ENCODE results near the gene ADSS1.

Gene ADSS1

GRCh38 chr14:104687601-104688504 lies 36.2 kb upstream of the ADSS1 start:
- DNase-seq (ENCODE audit: low spot score): no peak

GRCh38 chr14:104688505-104689108 lies 35.4 kb upstream of the ADSS1 start:
- no peak for DNase-seq (ENCODE audit: low spot score)

DNA sequence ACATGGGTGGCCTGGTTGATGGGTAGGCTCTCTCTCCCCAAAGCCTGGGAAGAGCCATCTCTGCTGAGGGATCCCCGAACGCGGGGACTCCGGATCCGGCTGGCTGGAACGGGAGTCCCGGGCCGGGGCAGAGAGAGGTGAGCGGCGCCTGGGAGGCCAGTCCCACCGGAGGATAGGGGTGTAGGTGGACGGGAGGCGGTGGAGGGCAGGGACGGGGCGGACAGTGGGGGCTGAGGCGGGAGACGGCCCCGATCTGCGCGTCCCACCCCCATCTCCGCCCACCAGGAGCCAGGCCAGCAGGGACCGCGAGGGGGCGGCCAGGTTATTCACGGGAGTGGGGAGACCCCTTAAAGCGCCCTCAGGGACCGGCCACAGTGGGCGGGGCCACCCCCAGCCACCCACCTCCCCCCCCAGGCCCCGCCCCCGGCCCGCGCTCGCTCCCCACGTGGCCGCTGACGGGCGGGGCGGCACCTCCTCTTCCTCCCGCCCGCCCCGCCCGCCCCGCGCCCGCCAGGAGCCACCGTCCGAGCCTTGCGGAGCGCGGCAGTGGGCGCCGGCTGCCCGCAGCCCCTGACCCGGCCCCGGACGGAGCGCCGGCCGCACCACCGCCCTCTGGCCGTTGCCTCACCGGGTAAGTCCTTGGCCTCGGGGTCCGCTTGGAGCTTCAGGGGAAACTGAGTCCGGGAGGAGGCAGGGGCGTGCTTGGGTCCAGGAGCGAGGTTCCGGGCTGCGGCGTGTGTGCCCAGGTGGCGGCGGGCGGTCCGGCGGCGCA lies 34.7 kb upstream of the ADSS1 start, which contains the start of gene INF2:
TSS of gene INF2 (plus strand) at position 510 of the 772 bp plus-strand sequence. CDS start 11,748 bp downstream, outside the sequence.
- peak; percentile 44 for DNase-seq (ENCODE audit: low spot score)

DNA sequence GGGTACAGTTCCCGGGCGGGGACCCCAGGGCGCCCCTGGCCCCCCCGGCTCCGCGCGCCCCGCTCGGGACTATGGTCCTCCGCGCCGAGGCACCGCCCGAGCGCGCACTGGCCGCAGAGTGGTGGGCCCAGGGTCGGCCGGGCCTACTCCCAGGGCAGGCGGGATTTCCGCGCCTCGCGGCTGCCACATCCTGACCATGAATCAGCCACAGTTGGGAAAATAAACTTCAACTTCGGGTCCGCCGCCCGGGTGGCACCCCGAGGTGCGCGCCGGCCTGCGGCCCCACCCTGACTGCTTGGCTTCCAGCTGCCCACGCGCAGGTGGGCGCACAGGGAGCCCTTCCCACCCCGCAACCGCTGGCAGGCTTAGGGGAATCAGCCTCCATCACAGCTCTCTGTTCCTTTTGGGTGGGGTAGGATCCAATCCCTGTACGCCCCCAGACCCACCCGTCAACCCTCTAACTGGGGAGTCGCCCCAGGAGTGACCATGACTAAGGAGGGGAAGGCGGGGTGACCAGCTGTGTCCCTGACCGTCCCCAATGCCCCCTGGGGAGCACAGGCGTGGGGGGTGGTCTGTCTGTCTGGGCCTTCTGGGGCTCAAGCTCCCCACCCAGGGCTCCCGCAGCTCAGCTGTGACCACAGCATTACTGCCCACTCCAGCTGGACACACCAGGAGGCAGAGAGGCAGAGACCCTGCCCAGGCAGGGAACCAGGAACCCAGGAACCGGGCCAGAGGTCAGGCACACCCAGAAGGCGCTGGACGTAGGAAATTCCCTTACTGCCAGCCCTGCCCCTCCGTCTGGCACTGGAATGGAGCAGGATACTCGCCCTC lies 33.9 kb upstream of the ADSS1 start:
- no peak for DNase-seq (ENCODE audit: low spot score)

DNA sequence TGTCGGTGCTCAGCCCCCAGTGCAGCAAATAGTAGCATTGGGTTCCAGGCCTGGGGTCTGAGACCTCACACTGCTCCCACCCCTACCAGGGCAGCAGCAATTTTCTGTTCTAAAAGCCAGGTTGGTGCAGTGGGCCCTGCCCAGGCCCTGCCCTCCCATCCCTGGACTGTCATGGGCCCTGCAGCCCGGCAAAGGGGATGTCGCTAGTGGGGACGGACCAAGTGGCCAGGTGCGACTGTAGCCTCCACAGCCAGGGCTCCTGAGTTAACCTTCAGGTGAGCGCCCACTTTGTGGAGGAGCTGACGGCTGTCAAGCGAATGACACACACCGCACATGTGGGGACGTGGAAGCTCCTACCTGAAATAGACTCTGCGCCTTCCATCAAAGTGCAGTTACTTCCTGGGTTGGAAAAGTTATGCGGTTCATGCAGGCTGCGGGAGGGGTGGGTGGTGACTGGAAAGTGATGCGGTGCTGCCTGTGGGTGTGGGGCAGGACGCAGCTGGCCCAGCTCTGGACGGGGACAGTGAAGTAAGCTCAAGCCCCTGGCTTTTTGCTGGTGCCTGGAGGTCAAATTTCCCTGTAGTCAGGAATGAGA lies 33.1 kb upstream of the ADSS1 start:
- DNase-seq (ENCODE audit: low spot score): no peak

- no peak for DNase-seq (ENCODE audit: low spot score)
Observed at GRCh38 chr14:104691546-104692260, 32.3 kb upstream of the ADSS1 start.

DNA sequence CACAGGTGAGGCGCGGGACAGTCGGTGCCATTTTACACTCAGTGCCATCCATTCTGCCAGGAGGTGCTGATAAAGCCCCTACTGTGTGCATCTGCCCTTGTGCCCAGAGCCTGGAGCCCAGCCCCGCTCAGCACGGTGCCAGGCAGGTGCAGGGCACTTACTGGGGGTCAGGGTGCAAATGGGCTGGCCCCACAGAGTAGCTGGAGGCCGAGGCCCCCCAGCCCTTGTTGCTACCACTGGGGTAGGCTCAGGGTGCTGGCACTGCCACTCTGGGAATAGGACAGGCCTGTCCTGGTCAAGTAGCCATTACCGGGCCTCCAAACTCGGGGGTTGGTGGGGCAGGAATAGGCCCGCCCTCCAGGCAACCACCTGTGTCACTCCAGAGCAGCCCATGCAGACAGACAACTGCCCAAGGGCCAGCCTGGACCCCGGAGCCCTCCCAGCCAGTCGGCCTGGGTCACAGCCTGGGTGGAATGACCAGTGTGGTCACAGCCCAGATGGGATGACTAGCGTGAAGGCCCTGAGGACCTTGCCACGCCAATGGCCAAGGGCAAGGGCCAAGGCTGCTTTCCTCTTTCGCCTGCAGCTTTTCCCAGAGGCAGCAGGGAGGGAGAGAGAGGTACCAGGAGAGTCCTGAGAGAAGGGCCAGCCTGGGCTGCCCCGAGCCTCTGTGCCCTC lies 31.6 kb upstream of the ADSS1 start:
- DNase-seq (ENCODE audit: low spot score): no peak

DNA sequence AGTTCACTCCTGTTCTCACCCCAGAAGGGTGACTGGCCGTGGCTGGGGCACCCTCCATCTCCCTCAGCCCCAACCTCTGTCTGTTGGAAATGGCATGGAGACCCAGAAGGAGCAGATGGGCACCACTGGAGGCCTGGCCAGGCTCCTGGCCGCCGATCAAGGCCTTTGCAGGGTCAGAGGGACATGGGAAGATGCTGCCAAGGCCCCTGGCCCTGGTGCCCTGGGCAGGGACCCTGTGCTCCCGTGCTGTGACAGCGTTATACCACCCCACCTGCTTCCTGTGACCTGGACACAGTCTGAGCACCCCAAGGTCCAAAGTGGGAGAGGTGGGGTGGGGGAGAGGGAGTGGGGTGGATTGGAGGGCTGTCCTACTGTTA lies 31.1 kb upstream of the ADSS1 start:
- no peak for DNase-seq (ENCODE audit: low spot score)

GRCh38 chr14:104693482-104694431 lies 30.3 kb upstream of the ADSS1 start:
- no peak for DNase-seq (ENCODE audit: low spot score)

- DNase-seq (ENCODE audit: low spot score): no peak
Observed at GRCh38 chr14:104694475-104694950, 29.5 kb upstream of the ADSS1 start.

DNA sequence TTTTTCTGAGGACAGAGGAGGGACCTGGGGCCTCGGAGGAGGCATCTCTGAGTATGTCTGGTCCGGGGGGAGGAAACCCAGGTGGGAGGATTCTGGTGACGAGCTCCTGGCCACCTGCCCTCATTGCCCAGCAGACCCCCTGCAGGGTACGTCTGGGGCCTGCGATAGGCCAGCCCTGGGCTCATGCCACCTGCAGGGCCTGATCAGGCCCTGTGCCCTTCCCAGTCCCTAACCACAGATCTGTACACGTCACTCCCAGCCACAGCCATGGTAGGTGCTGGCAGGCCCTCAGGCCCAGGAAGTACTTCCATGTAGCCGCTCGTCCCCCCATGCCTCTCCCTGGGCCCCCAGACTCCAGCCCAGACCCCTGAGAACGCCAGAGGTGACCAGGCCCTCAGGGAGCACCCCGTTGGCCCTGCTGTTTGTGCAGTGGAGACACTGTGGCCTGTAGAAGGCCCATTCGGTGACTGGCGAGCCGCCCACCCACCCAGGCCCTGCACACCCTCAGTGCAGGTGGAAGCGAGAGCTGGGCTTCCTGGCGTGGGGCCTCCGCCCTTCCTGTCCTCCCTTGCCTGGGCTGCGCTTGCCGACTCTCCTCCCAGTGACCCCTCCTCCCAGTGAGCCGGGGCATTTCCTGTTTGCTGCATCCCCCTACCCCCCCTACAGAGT lies 28.9 kb upstream of the ADSS1 start:
- DNase-seq (ENCODE audit: low spot score): peak; percentile 47

- DNase-seq (ENCODE audit: low spot score): no peak
Observed at GRCh38 chr14:104695660-104696000, 28.4 kb upstream of the ADSS1 start.

DNA sequence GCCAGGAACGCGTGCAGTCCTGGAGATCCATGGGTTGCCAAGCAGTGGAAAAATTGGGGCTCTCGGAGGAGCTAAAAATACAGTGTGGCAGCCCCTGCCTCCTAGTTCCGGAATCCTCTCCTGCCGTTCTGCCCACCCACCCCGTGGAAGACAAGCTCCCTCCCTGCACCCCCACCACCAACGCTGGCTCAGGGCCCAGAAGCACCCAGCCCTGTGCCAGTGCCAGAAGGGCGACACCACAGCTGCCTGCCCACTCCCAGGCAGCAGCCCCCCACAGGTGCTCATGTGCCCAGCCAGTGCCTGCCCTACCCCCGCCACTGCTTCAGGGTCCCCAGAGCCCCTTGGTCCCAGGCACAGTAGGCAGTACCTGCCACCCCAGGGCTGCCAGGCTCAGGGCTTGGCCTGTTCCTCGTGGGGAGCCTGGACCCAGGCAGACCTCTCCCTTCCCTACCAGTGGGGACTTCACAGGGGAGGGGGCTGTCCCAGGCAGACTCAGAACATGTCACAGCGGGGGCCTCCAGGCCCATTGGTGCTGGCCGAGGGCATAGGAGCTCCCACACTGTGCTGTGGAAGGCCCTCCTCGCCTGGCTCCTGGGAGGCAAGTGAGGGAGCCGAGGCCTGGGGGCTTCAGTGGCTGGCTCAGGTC lies 27.2 kb upstream of the ADSS1 start:
- DNase-seq (ENCODE audit: low spot score): no peak

DNA sequence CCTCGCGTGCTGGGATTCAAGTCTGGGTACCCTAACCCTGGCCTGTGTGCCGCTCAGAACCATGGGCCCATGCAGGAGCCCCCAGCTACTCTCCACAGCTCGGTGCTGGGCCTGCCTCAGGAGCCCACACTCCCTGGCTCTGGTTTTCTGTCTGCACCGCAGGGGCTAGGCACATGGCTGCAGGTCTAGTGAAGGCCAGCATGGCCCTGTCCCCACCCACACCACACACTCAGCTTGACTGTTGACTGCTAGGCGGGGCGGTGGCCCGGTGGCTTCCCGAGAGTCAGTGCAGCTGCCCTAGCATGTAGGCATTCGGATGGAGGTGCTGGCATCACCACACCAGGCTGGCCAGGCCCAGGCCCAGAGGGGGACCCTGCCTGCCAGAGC lies 26.7 kb upstream of the ADSS1 start:
- no peak for DNase-seq (ENCODE audit: low spot score)

DNA sequence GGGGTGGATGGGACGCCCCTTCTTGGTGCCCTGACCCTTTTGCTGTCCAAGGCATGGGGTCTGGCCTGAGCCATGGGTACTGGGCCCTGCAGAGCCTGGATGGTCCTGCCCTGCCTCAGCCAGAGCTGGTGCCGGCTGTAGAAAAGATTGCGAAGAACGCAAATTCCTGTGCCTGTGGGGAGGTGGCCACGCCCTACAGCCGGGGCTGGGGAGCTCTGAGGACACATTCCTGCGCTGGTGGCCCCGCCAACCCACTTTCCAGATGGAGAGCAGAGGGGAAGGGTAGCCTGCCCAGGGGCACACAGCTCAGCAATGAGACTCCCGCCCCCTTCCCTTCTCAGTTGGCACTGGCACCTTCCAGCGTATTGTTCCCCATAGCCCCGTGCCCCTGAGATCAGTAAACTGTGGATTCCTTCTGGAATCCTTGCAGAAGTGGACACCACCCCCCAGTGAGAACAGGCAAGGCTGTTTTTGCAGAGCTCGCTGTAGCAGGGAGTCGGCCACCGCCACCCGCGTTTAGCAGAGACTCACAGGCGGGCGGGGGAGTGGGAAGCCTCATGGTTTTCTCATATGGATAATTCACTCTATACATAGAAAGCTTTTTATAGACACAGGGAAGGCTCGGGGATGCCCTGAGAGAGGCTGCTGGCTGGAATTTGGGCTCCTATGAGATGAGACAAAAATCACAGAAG lies 26.0 kb upstream of the ADSS1 start:
- no peak for DNase-seq (ENCODE audit: low spot score)

- no peak for DNase-seq (ENCODE audit: low spot score)
Observed at GRCh38 chr14:104698688-104699425, 25.2 kb upstream of the ADSS1 start.

DNA sequence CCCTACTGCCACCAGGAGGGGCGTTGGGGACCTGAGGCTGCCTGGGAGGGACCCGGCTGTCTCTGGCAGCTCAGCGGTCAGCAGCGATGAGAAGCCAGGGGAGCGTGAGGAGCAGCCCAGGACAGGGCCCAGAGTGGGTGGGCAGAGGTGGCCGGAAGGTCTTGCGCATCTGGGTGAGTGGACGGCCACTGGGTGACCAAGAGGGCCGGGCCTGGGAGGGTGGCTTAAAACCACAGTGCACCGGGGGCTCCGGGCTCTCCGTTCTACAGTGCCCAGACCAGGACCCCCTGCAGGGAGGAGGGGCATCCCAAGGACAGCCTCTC lies 24.6 kb upstream of the ADSS1 start:
- no peak for DNase-seq (ENCODE audit: low spot score)

All from activated CD4-positive, alpha-beta T cell treated with anti-CD3 and anti-CD28 coated beads, Interleukin-2, Interleukin-4, amounts not matched to agents 100 ng/mL and 50 ng/mL, durations not matched to agents 16 hours and 8 hours (primary cell).